ENCODE results near the gene KMT5B.

Gene KMT5B

DNA sequence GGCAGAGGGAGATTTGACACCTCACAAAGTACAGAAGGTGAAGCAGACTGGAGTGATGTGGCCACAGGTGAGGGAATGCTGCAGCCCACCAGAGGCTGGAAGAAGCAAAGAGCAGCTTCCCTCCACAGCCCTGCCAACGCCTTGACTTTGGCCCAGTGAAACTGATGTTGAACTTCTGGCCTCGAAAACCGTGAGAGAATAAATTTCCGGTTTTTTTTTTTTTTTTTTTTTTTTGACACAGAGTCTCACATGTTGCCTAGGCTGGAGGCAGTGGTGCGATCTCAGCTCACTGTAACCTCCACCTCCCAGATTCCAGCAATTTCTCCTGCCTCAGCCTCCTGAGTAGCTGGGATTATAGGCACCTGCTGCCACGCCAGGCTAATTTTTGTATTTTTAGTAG lies 8.7 kb downstream of the KMT5B start:
- Histone ChIP-seq H3K36me3 (replicated peaks; ENCODE audit: insufficient read depth, low read length) (no peaks in the 10 kb centered on the region), H3K9ac (ENCODE audit: low read length) (no peak overlapping the region), H3K27me3 (replicated peaks; ENCODE audit: insufficient read depth, low read length) (no peaks in the 10 kb centered on the region), H3K9me2 (replicated peaks; ENCODE audit: insufficient read depth, low read length) (no peaks in the 10 kb centered on the region), H3K27ac (ENCODE audit: low read length) (no peak overlapping the region), H3K4me2 (ENCODE audit: low read depth, low read length) (peak overlapping the region; percentile 5; the same call in 1 of the 2 replicates), H3K79me2 (ENCODE audit: low read length) (peaks cover 97% of the 10 kb centered on the region), H3K9me3 (replicated peaks; ENCODE audit: insufficient read depth, low read length) (no peaks in the 10 kb centered on the region), H4K20me1 (ENCODE audit: insufficient read depth, low read length) (peaks cover 21% of the 10 kb centered on the region), H3F3A (ENCODE audit: insufficient read depth, low read length) (peaks cover 11% of the 10 kb centered on the region), H2AFZ (ENCODE audit: low read length) (no peak overlapping the region), H3K4me1 (ENCODE audit: low read length) (peaks cover 28% of the 10 kb centered on the region), H3K4me3 (ENCODE audit: low read length) (no peak overlapping the region)
- TF ChIP-seq EZH2phosphoT487 (IDR thresholded peaks at IDR 0.05; ENCODE audit: low read length): no peak
- TF ChIP-seq, protein P1, sequence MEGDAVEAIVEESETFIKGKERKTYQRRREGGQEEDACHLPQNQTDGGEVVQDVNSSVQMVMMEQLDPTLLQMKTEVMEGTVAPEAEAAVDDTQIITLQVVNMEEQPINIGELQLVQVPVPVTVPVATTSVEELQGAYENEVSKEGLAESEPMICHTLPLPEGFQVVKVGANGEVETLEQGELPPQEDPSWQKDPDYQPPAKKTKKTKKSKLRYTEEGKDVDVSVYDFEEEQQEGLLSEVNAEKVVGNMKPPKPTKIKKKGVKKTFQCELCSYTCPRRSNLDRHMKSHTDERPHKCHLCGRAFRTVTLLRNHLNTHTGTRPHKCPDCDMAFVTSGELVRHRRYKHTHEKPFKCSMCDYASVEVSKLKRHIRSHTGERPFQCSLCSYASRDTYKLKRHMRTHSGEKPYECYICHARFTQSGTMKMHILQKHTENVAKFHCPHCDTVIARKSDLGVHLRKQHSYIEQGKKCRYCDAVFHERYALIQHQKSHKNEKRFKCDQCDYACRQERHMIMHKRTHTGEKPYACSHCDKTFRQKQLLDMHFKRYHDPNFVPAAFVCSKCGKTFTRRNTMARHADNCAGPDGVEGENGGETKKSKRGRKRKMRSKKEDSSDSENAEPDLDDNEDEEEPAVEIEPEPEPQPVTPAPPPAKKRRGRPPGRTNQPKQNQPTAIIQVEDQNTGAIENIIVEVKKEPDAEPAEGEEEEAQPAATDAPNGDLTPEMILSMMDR (IDR thresholded peaks at IDR 0.05; ENCODE audit: low read length): no peak
- no peak for TF ChIP-seq EZH2 (optimal IDR thresholded peaks at IDR 0.05; ENCODE audit: low read depth, low read length)
- peak; percentile 61 for DNase-seq

GRCh38 chr11:68202165-68202564 lies 10.9 kb downstream of the KMT5B start:
- TF ChIP-seq, protein P1 (IDR thresholded peaks at IDR 0.05; ENCODE audit: low read length): no peak
- TF ChIP-seq EZH2phosphoT487 (IDR thresholded peaks at IDR 0.05; ENCODE audit: low read length): no peak
- no peak for TF ChIP-seq EZH2 (optimal IDR thresholded peaks at IDR 0.05; ENCODE audit: low read depth, low read length)
- Histone ChIP-seq H3K4me3 (ENCODE audit: low read length) (no peak overlapping the region), H3K4me1 (ENCODE audit: low read length) (peaks cover 20% of the 10 kb centered on the region), H3K9me3 (replicated peaks; ENCODE audit: insufficient read depth, low read length) (no peaks in the 10 kb centered on the region), H4K20me1 (ENCODE audit: insufficient read depth, low read length) (peaks cover 21% of the 10 kb centered on the region), H3K36me3 (replicated peaks; ENCODE audit: insufficient read depth, low read length) (no peaks in the 10 kb centered on the region), H2AFZ (ENCODE audit: low read length) (no peak overlapping the region), H3K27ac (ENCODE audit: low read length) (no peak overlapping the region), H3K4me2 (ENCODE audit: low read depth, low read length) (no peak overlapping the region), H3K27me3 (replicated peaks; ENCODE audit: insufficient read depth, low read length) (no peaks in the 10 kb centered on the region), H3K9me2 (replicated peaks; ENCODE audit: insufficient read depth, low read length) (no peaks in the 10 kb centered on the region), H3K79me2 (ENCODE audit: low read length) (peaks cover 100% of the 10 kb centered on the region), H3F3A (ENCODE audit: insufficient read depth, low read length) (no peaks in the 10 kb centered on the region), H3K9ac (ENCODE audit: low read length) (no peak overlapping the region)
- no peak for DNase-seq

- Histone ChIP-seq H2AFZ (ENCODE audit: low read length) (no peak overlapping the region), H3K4me1 (ENCODE audit: low read length) (peaks cover 18% of the 10 kb centered on the region), H3K9me2 (replicated peaks; ENCODE audit: insufficient read depth, low read length) (no peaks in the 10 kb centered on the region), H3K9ac (ENCODE audit: low read length) (no peak overlapping the region), H3K36me3 (replicated peaks; ENCODE audit: insufficient read depth, low read length) (no peaks in the 10 kb centered on the region), H3K79me2 (ENCODE audit: low read length) (peaks cover 100% of the 10 kb centered on the region), H3K9me3 (replicated peaks; ENCODE audit: insufficient read depth, low read length) (no peaks in the 10 kb centered on the region), H4K20me1 (ENCODE audit: insufficient read depth, low read length) (peaks cover 21% of the 10 kb centered on the region), H3K4me2 (ENCODE audit: low read depth, low read length) (no peak overlapping the region), H3K27ac (ENCODE audit: low read length) (no peak overlapping the region), H3K4me3 (ENCODE audit: low read length) (no peak overlapping the region), H3K27me3 (replicated peaks; ENCODE audit: insufficient read depth, low read length) (no peaks in the 10 kb centered on the region), H3F3A (ENCODE audit: insufficient read depth, low read length) (no peaks in the 10 kb centered on the region)
- TF ChIP-seq EZH2phosphoT487 (IDR thresholded peaks at IDR 0.05; ENCODE audit: low read length) (no peak), EZH2 (optimal IDR thresholded peaks at IDR 0.05; ENCODE audit: low read depth, low read length) (no peak)
- TF ChIP-seq, protein P1 (IDR thresholded peaks at IDR 0.05; ENCODE audit: low read length): no peak
- DNase-seq: no peak
These were observed 11.6 kb downstream of the KMT5B start for GRCh38 chr11:68201492-68201891.

All from MM.1S (cell line).